Astrocyte (in vitro differentiated cells and primary cell): ENCODE data around the gene PSMD4. TPM values are rescaled to one million over a fixed set of nuclear protein-coding genes. Genes with fewer than 3 reads are reported as not detected.

Source experiments
- DNase-seq: peaks from one replicate; pipeline ENCODE4 v3.0.0-alpha.2; 2010; ENCODE audit warnings: low read depth
- FAIRE-seq: peaks from 2 replicates; lab custom pipeline; 2011; peaks lifted over from hg19 to GRCh38; lab: Jason Lieb, UNC
- H2AFZ ChIP-seq: 2 replicates; pipeline ENCODE4 v1.6.0; 2012; ENCODE audit warnings: low read depth, low read length, inconsistent platforms
- H3K27ac ChIP-seq: 2 replicates; pipeline ENCODE4 v1.5.1; 2011; ENCODE audit warnings: low read depth, low read length, inconsistent platforms
- H3K27me3 ChIP-seq: 2 replicates; pipeline ENCODE4 v1.6.0; 2011; ENCODE audit warnings: low read length, inconsistent platforms; ENCODE audit not compliant: insufficient read depth
- H3K36me3 ChIP-seq: 2 replicates; pipeline ENCODE4 v1.5.1; 2011; ENCODE audit warnings: low read length, inconsistent platforms; ENCODE audit not compliant: insufficient read depth
- H3K4me1 ChIP-seq: 2 replicates; pipeline ENCODE4 v1.5.1; 2011; ENCODE audit warnings: low read length, inconsistent platforms; ENCODE audit not compliant: insufficient read depth
- H3K4me2 ChIP-seq: 2 replicates; pipeline ENCODE4 v1.6.0; 2012; ENCODE audit warnings: low read length, inconsistent platforms
- H3K4me3 ChIP-seq: 2 replicates; pipeline ENCODE4 v1.5.1; 2011; ENCODE audit warnings: low read depth, mild to moderate bottlenecking, low read length, inconsistent platforms; ENCODE audit not compliant: insufficient read depth
- H3K79me2 ChIP-seq: 2 replicates; pipeline ENCODE4 v1.6.0; 2012; ENCODE audit warnings: mild to moderate bottlenecking, low read length, inconsistent platforms; ENCODE audit not compliant: insufficient read depth
- H3K9ac ChIP-seq: 2 replicates; pipeline ENCODE4 v1.6.0; 2012; ENCODE audit warnings: mild to moderate bottlenecking, low read length, inconsistent platforms
- H3K9me3 ChIP-seq: 2 replicates; pipeline ENCODE4 v1.5.1; 2012; ENCODE audit warnings: low read depth, mild to moderate bottlenecking, low read length, inconsistent platforms; ENCODE audit not compliant: insufficient read depth
- H4K20me1 ChIP-seq: 2 replicates; pipeline ENCODE4 v1.6.0; 2012; ENCODE audit warnings: low read length, inconsistent platforms; ENCODE audit not compliant: insufficient read depth
- H3K27ac Mint-ChIP-seq: one replicate; pipeline ENCODE4 v1.8.0; 2021; ENCODE audit warnings: mild to moderate bottlenecking, mixed read lengths; ENCODE audit not compliant: unreplicated experiment
- H3K27me3 Mint-ChIP-seq: one replicate; pipeline ENCODE4 v1.8.0; 2021; ENCODE audit warnings: low read depth, mixed read lengths; ENCODE audit not compliant: unreplicated experiment
- H3K36me3 Mint-ChIP-seq: one replicate; pipeline ENCODE4 v1.8.0; 2021; ENCODE audit warnings: low read depth, mixed read lengths; ENCODE audit not compliant: unreplicated experiment
- H3K4me1 Mint-ChIP-seq: one replicate; pipeline ENCODE4 v1.8.0; 2021; ENCODE audit warnings: low read depth, mixed read lengths; ENCODE audit not compliant: unreplicated experiment
- H3K4me3 Mint-ChIP-seq: one replicate; pipeline ENCODE4 v1.8.0; 2021; ENCODE audit warnings: mild to moderate bottlenecking, moderate library complexity, mixed read lengths; ENCODE audit not compliant: unreplicated experiment
- H3K9me3 Mint-ChIP-seq: one replicate; pipeline ENCODE4 v1.8.0; 2021; ENCODE audit warnings: mild to moderate bottlenecking, mixed read lengths; ENCODE audit not compliant: unreplicated experiment
- EZH2 ChIP-seq: IDR thresholded peaks from 2 replicates; pipeline ENCODE4 v1.6.1; 2012; ENCODE audit warnings: mild to moderate bottlenecking, low read length, inconsistent platforms; ENCODE audit not compliant: insufficient read depth
- total RNA-seq: library from RNA; stranded (reverse); gene quantifications from 2 replicates; pipeline ENCODE4 v1.2.1, GENCODE V29; 2021
- TF ChIP-seq, protein P1 (sequence below): IDR thresholded peaks from 2 replicates; pipeline ENCODE4 v1.5.1; 2011; ENCODE audit warnings: low read depth, mild to moderate bottlenecking, inconsistent platforms, low read length, moderate library complexity; ENCODE audit not compliant: insufficient read depth

Gene PSMD4
- total RNA-seq, 1 donor from 2014 or later = 171 TPM

- no peak overlapping the region for H3K4me2 ChIP-seq
- no peak overlapping the region for H3K27ac Mint-ChIP-seq
- peaks cover 59% of the 10 kb centered on the region for H4K20me1 ChIP-seq
- peaks cover 49% of the 10 kb centered on the region for H3K79me2 ChIP-seq
- no peak overlapping the region for H3K27ac ChIP-seq
- H3K27me3 ChIP-seq = no peaks in the 10 kb centered on the region
- H3K9me3 ChIP-seq = no peaks in the 10 kb centered on the region
- FAIRE-seq (no peak), DNase-seq (no peak)
- peaks cover 12% of the 10 kb centered on the region for H3K4me1 Mint-ChIP-seq
- H2AFZ ChIP-seq = no peak overlapping the region
- H3K4me3 Mint-ChIP-seq = no peak overlapping the region
- H3K36me3 Mint-ChIP-seq = peaks cover 30% of the 10 kb centered on the region
- H3K9me3 Mint-ChIP-seq = no peaks in the 10 kb centered on the region
- no peak overlapping the region for H3K4me3 ChIP-seq
- peaks cover 9% of the 10 kb centered on the region for H3K4me1 ChIP-seq
- H3K27me3 Mint-ChIP-seq = no peaks in the 10 kb centered on the region
- no peak overlapping the region for H3K9ac ChIP-seq
- no peak for TF ChIP-seq EZH2
- TF ChIP-seq, protein P1, sequence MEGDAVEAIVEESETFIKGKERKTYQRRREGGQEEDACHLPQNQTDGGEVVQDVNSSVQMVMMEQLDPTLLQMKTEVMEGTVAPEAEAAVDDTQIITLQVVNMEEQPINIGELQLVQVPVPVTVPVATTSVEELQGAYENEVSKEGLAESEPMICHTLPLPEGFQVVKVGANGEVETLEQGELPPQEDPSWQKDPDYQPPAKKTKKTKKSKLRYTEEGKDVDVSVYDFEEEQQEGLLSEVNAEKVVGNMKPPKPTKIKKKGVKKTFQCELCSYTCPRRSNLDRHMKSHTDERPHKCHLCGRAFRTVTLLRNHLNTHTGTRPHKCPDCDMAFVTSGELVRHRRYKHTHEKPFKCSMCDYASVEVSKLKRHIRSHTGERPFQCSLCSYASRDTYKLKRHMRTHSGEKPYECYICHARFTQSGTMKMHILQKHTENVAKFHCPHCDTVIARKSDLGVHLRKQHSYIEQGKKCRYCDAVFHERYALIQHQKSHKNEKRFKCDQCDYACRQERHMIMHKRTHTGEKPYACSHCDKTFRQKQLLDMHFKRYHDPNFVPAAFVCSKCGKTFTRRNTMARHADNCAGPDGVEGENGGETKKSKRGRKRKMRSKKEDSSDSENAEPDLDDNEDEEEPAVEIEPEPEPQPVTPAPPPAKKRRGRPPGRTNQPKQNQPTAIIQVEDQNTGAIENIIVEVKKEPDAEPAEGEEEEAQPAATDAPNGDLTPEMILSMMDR = no peak
- H3K36me3 ChIP-seq = peaks cover 10% of the 10 kb centered on the region
These were observed 32.2 kb downstream of the PSMD4 start for GRCh38 chr1:151286619-151287340.

GRCh38 chr1:151287341-151287699 lies 32.8 kb downstream of the PSMD4 start:
- H3K4me1 Mint-ChIP-seq = peaks cover 12% of the 10 kb centered on the region
- Histone ChIP-seq H3K4me3 (no peak overlapping the region), H3K27me3 (no peaks in the 10 kb centered on the region), H3K9me3 (no peaks in the 10 kb centered on the region), H3K27ac (no peak overlapping the region), H3K9ac (no peak overlapping the region), H4K20me1 (peaks cover 59% of the 10 kb centered on the region), H3K4me2 (no peak overlapping the region), H3K36me3 (peaks cover 10% of the 10 kb centered on the region), H3K4me1 (peaks cover 9% of the 10 kb centered on the region), H3K79me2 (peaks cover 48% of the 10 kb centered on the region), H2AFZ (no peak overlapping the region)
- peaks cover 32% of the 10 kb centered on the region for H3K36me3 Mint-ChIP-seq
- FAIRE-seq = no peak
- no peaks in the 10 kb centered on the region for H3K9me3 Mint-ChIP-seq
- H3K27me3 Mint-ChIP-seq = no peaks in the 10 kb centered on the region
- no peak for DNase-seq
- no peak overlapping the region for H3K27ac Mint-ChIP-seq
- no peak for TF ChIP-seq EZH2
- TF ChIP-seq, protein P1 = no peak
- no peak overlapping the region for H3K4me3 Mint-ChIP-seq
